C4-2B (cell line): Measurements from ENCODE around the gene SYT4.

Experiments used
- H3K27ac ChIP-seq: fragments of 450-650 bp; 2 replicates; pipeline ENCODE4 v1.5.1; 2017
- CTCF ChIP-seq: fragments of 450-650 bp; conservative IDR thresholded peaks from 2 replicates; pipeline ENCODE4 v1.5.1; 2017; ENCODE audit warnings: mild to moderate bottlenecking
- ZFX ChIP-seq: fragments of 450-650 bp; IDR thresholded peaks from 2 replicates; pipeline ENCODE4 v1.6.1; 2017

The SYT4 gene

GRCh38 chr18:43220691-43221090 is 56.6 kb downstream of the SYT4 start:
- H3K27ac ChIP-seq, result no peak overlapping the region
- TF ChIP-seq CTCF (no peak), ZFX (no peak)
